ENCODE measurements around the gene PDZRN3.

PDZRN3 gene

GRCh38 chr3:73408634-73409033 is 216.1 kb downstream of the PDZRN3 start:
- Histone ChIP-seq H2AK5ac (ENCODE audit: low read length) (no peak overlapping the region), H3K9me3 (ENCODE audit: insufficient read depth, low read depth, low read length) (no peaks in the 10 kb centered on the region), H3K18ac (ENCODE audit: low read length) (no peak overlapping the region), H3K36me3 (ENCODE audit: control insufficient read depth in 1 of 2, insufficient read depth in 2 of 2, low read length in 2 of 2) (peaks cover 5 to 6% of the 10 kb centered on the region in 2 experiments), H2BK120ac (ENCODE audit: insufficient read depth, low read length, poor library complexity) (no peak overlapping the region), H3K4ac (ENCODE audit: low read depth, low read length) (no peak overlapping the region), H2AFZ (ENCODE audit: insufficient read depth, low read length, poor library complexity) (no peak overlapping the region), H3K4me2 (ENCODE audit: low read length) (no peak overlapping the region), H3K4me1 (ENCODE audit: control insufficient read depth in 1 of 2, insufficient read depth in 2 of 2, low read length in 2 of 2) (peaks cover 0 to 2% of the 10 kb centered on the region in 2 experiments), H3K14ac (ENCODE audit: low read length) (no peak overlapping the region), H3K9ac (ENCODE audit: low read length) (no peak overlapping the region), H2BK12ac (ENCODE audit: low read length) (no peak overlapping the region), H3K79me1 (ENCODE audit: low read length) (no peaks in the 10 kb centered on the region), H3K27ac (ENCODE audit: low read depth, low read length) (no peak overlapping the region), H3K23ac (ENCODE audit: low read length) (no peak overlapping the region), H4K8ac (ENCODE audit: low read depth, low read length) (no peak overlapping the region), H4K91ac (ENCODE audit: low read depth, low read length) (no peak overlapping the region), H2BK5ac (ENCODE audit: low read depth, low read length, poor library complexity) (no peak overlapping the region), H3K4me3 (ENCODE audit: low read depth, low read length) (no peak overlapping the region), H4K12ac (ENCODE audit: low read depth, low read length) (no peak overlapping the region), H3K27me3 (ENCODE audit: insufficient read depth, low read length) (no peaks in the 10 kb centered on the region), H3K79me2 (ENCODE audit: control insufficient read depth, insufficient read depth, low read length, poor library complexity) (no peaks in the 10 kb centered on the region)
- DNase-seq, result no peak
- WGBS (ENCODE audit: extremely low coverage, insufficient coverage, insufficient read length), result no CpG with 5 or more reads among the region's 10 CpGs

- no peak overlapping the region for H2BK5ac ChIP-seq (ENCODE audit: low read depth, low read length, poor library complexity)
- H2BK12ac ChIP-seq (ENCODE audit: low read length), result no peak overlapping the region
- no peak overlapping the region for H3K14ac ChIP-seq (ENCODE audit: low read length)
- no peak overlapping the region for H3K9ac ChIP-seq (ENCODE audit: low read length)
- H3K4me2 ChIP-seq (ENCODE audit: low read length), result no peak overlapping the region
- H2AK5ac ChIP-seq (ENCODE audit: low read length), result no peak overlapping the region
- no peak for DNase-seq
- no peak overlapping the region for H3K27ac ChIP-seq (ENCODE audit: low read depth, low read length)
- no peak overlapping the region for H4K12ac ChIP-seq (ENCODE audit: low read depth, low read length)
- no peak overlapping the region for H3K23ac ChIP-seq (ENCODE audit: low read length)
- H3K79me1 ChIP-seq (ENCODE audit: low read length), result no peaks in the 10 kb centered on the region
- H3K18ac ChIP-seq (ENCODE audit: low read length), result no peak overlapping the region
- H2BK120ac ChIP-seq (ENCODE audit: insufficient read depth, low read length, poor library complexity), result no peak overlapping the region
- H4K91ac ChIP-seq (ENCODE audit: low read depth, low read length), result no peak overlapping the region
- no CpG with 5 or more reads among the region's 2 CpGs for WGBS (ENCODE audit: extremely low coverage, insufficient coverage, insufficient read length)
- no peak overlapping the region for H3K4ac ChIP-seq (ENCODE audit: low read depth, low read length)
- H3K9me3 ChIP-seq (ENCODE audit: insufficient read depth, low read depth, low read length), result no peaks in the 10 kb centered on the region
- no peak overlapping the region for H2AFZ ChIP-seq (ENCODE audit: insufficient read depth, low read length, poor library complexity)
- no peaks in the 10 kb centered on the region for H3K27me3 ChIP-seq (ENCODE audit: insufficient read depth, low read length)
- H3K36me3 ChIP-seq (ENCODE audit: control insufficient read depth in 1 of 2, insufficient read depth in 2 of 2, low read length in 2 of 2), result peaks cover 3 to 4% of the 10 kb centered on the region in 2 experiments
- H3K4me1 ChIP-seq (ENCODE audit: control insufficient read depth in 1 of 2, insufficient read depth in 2 of 2, low read length in 2 of 2), result peaks cover 0 to 3% of the 10 kb centered on the region in 2 experiments
- no peak overlapping the region for H3K4me3 ChIP-seq (ENCODE audit: low read depth, low read length)
- no peak overlapping the region for H4K8ac ChIP-seq (ENCODE audit: low read depth, low read length)
- H3K79me2 ChIP-seq (ENCODE audit: control insufficient read depth, insufficient read depth, low read length, poor library complexity), result no peaks in the 10 kb centered on the region
Measured at GRCh38 chr3:73407577-73407976, 217.2 kb downstream of the PDZRN3 start.

GRCh38 chr3:73405853-73406252 is 218.9 kb downstream of the PDZRN3 start:
- Histone ChIP-seq H2BK12ac (ENCODE audit: low read length) (no peak overlapping the region), H2BK120ac (ENCODE audit: insufficient read depth, low read length, poor library complexity) (no peak overlapping the region), H3K4ac (ENCODE audit: low read depth, low read length) (no peak overlapping the region), H4K12ac (ENCODE audit: low read depth, low read length) (no peak overlapping the region), H4K91ac (ENCODE audit: low read depth, low read length) (no peak overlapping the region), H2BK5ac (ENCODE audit: low read depth, low read length, poor library complexity) (no peak overlapping the region), H3K9ac (ENCODE audit: low read length) (no peak overlapping the region), H3K79me1 (ENCODE audit: low read length) (peaks cover 5% of the 10 kb centered on the region), H3K79me2 (ENCODE audit: control insufficient read depth, insufficient read depth, low read length, poor library complexity) (no peaks in the 10 kb centered on the region), H3K9me3 (ENCODE audit: insufficient read depth, low read depth, low read length) (no peaks in the 10 kb centered on the region), H3K27ac (ENCODE audit: low read depth, low read length) (no peak overlapping the region), H3K14ac (ENCODE audit: low read length) (no peak overlapping the region), H3K4me1 (ENCODE audit: control insufficient read depth in 1 of 2, insufficient read depth in 2 of 2, low read length in 2 of 2) (peaks cover 4 to 12% of the 10 kb centered on the region in 2 experiments), H3K4me3 (ENCODE audit: low read depth, low read length) (no peak overlapping the region), H3K27me3 (ENCODE audit: insufficient read depth, low read length) (no peaks in the 10 kb centered on the region), H3K36me3 (ENCODE audit: control insufficient read depth in 1 of 2, insufficient read depth in 2 of 2, low read length in 2 of 2) (peaks cover 3 to 6% of the 10 kb centered on the region in 2 experiments), H3K23ac (ENCODE audit: low read length) (no peak overlapping the region), H3K18ac (ENCODE audit: low read length) (no peak overlapping the region), H4K8ac (ENCODE audit: low read depth, low read length) (no peak overlapping the region), H2AFZ (ENCODE audit: insufficient read depth, low read length, poor library complexity) (no peak overlapping the region), H2AK5ac (ENCODE audit: low read length) (no peak overlapping the region), H3K4me2 (ENCODE audit: low read length) (no peak overlapping the region)
- DNase-seq, result no peak
- WGBS (ENCODE audit: extremely low coverage, insufficient coverage, insufficient read length), result no CpG with 5 or more reads among the region's 4 CpGs

- WGBS (ENCODE audit: extremely low coverage, insufficient coverage, insufficient read length), result no CpG with 5 or more reads among the region's 4 CpGs
- H3K18ac ChIP-seq (ENCODE audit: low read length), result no peak overlapping the region
Measured at GRCh38 chr3:73405000-73405399, 219.7 kb downstream of the PDZRN3 start.

More at GRCh38 chr3:73405000-73405399, 219.7 kb downstream of the PDZRN3 start:
- Histone ChIP-seq H3K4me1 (ENCODE audit: control insufficient read depth in 1 of 2, insufficient read depth in 2 of 2, low read length in 2 of 2) (peaks cover 4 to 12% of the 10 kb centered on the region in 2 experiments), H3K9me3 (ENCODE audit: insufficient read depth, low read depth, low read length) (no peaks in the 10 kb centered on the region), H3K36me3 (ENCODE audit: control insufficient read depth in 1 of 2, insufficient read depth in 2 of 2, low read length in 2 of 2) (peaks cover 3 to 7% of the 10 kb centered on the region in 2 experiments), H4K8ac (ENCODE audit: low read depth, low read length) (no peak overlapping the region), H3K27ac (ENCODE audit: low read depth, low read length) (no peak overlapping the region), H2BK120ac (ENCODE audit: insufficient read depth, low read length, poor library complexity) (no peak overlapping the region), H2BK12ac (ENCODE audit: low read length) (no peak overlapping the region), H3K23ac (ENCODE audit: low read length) (no peak overlapping the region), H3K79me1 (ENCODE audit: low read length) (peaks cover 5% of the 10 kb centered on the region), H4K12ac (ENCODE audit: low read depth, low read length) (no peak overlapping the region), H3K27me3 (ENCODE audit: insufficient read depth, low read length) (no peaks in the 10 kb centered on the region), H2AK5ac (ENCODE audit: low read length) (no peak overlapping the region), H3K14ac (ENCODE audit: low read length) (no peak overlapping the region), H3K4me2 (ENCODE audit: low read length) (no peak overlapping the region), H3K4ac (ENCODE audit: low read depth, low read length) (no peak overlapping the region), H3K79me2 (ENCODE audit: control insufficient read depth, insufficient read depth, low read length, poor library complexity) (no peaks in the 10 kb centered on the region), H3K4me3 (ENCODE audit: low read depth, low read length) (no peak overlapping the region), H2AFZ (ENCODE audit: insufficient read depth, low read length, poor library complexity) (no peak overlapping the region), H3K9ac (ENCODE audit: low read length) (no peak overlapping the region), H4K91ac (ENCODE audit: low read depth, low read length) (no peak overlapping the region), H2BK5ac (ENCODE audit: low read depth, low read length, poor library complexity) (no peak overlapping the region)
- no peak for DNase-seq
